Stimulated activated CD8-positive, alpha-beta memory T cell treated with anti-CD3 and anti-CD28 coated beads, Interleukin-12 subunit alpha, Interleukin-12 subunit beta, amount 100 ng/mL, for 24 hours (primary cell): Measurements from ENCODE around the gene EGLN2.
A peak's percentile ranks its signal among the peaks of the same experiment; 100 is the strongest.
"Not testable (repeated sequence)": the region's sequence is repeated elsewhere in the genome, so short reads cannot be mapped to it uniquely, and the experiment has no call there.

Experiments
- DNase-seq: peaks from one replicate; pipeline ENCODE4 v3.0.0-alpha.2; 2020; ENCODE audit errors: extremely low read depth

Gene EGLN2

DNA sequence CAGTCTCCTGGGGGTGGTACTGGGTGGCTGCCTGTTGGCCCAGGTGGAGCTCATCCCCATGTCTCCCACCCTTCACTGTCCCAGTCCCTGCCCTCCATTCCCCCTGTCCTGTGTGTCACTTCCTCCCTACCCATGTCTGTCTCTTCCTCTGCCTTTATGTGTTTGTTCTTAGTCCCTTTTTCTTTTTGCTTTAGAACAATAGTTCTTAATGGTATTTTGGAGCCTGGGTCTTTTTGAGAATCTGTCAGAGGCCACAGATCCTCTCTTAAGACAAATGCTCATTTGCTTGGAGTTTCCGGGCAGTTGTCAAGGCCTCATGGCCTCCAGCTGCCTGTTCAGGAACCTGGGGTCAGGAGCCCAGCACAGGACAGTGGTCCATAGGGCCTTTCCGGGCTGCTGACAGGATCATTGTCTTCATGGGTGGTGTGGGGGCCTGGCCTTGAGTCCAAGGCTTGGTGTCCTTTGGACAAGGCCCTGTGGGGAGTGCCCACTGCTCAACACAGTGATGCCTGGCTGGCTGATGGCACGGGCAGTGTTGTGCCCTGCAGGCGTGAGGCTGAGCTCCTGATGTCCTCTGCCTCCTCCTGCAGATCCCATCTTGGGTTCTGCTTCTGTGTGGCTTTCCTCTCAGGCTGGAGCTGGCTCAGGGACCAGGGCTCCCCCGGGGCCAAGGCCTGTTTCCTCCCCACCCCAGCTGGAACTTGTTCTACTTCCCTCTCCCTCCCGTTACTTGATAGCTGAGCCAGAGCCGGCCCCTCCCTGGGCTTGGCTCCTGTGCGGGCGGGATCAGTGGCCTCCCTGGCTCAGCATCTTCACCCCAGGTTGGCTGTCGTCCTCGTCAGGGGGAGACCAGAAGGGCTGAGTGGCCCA is 3.5 kb downstream of the EGLN2 start:
- DNase-seq = no peak

GRCh38 chr19:40803170-40803856 is 4.3 kb downstream of the EGLN2 start:
- DNase-seq = no peak

GRCh38 chr19:40803857-40804782 is 5.1 kb downstream of the EGLN2 start:
- DNase-seq = no peak

DNA sequence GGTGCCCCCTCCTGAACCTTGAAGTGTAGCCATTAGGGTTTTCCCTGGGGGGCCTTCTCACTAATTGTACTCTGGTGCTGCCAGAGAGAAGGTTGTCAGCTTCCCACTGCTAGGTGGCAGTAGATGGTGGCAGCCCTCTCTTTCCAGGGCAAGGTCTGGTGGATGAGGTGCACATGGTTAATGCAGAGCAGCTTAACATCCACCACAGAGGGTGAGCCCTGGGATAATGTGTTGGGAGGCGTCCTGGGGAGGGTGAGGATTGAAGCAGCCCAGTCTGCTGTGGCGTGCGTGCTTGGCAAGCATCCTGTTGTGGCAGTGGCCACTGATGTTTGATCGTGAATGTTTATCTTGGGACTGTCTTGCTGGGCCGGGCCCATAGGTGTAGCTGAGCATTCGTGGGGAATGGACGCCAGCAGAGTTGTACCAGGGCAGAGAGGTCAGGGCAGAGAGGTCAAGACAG is 5.8 kb downstream of the EGLN2 start:
- DNase-seq = no peak

DNA sequence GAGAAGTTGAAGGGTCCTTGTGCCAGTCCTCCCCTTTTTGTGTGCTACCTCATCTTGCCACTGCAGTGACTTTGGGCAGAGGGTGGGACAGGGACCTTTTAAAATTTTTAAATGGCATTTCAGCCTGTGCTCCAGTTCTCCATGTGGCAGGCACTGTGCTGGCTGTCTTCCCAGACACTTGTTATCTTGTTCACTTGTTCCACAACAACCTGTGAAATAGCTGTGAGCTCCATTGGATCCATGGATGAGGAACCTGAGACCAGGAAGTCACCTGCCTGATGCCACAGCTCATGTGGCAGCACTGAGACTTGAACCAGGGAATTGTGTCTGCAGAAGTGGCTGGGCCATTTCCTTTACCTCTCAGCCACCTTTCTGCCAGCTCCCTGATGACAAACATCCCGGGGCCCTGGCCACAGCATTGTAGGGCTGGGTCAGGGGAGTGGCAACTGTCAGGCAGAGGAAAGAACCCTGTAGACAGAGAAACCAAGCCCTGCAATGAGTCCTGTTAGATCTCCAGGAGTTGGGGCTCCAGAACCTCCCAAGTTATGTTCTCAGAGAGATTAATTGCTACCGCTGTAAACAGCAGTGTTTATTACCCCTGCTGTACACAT is 6.4 kb downstream of the EGLN2 start:
- no peak for DNase-seq

DNA sequence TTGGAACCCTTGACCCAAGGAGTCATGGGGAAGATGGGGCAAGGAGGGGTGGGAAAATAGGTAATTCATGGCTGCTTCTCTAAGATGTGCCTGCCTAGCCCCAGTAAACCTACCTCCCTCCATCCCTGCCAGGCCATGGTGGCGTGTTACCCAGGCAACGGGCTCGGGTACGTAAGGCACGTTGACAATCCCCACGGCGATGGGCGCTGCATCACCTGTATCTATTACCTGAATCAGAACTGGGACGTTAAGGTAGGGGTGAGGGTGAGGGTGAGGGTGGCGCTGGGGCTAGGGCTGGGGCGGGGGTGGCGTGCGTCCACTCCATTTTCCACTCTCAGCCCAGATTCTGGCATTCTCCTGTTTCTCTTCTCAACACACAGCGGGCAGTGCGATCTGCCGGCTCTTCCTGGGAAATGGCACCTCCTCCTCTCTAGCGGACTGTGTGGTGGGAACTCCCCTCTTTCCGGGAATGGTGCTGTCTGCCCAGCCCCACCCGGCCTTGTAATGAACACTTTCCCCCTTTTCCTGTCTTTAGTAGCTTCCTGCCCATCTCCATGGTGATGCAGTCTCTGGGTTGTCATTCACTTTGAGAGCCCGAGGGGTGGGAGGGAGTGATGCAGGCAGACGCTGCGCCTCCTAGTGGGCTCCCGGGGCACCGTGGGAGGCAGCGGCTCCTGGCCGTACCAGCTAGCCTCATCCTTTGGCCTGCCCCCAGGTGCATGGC is 7.6 kb downstream of the EGLN2 start:
- peak; percentile 64 for DNase-seq

DNA sequence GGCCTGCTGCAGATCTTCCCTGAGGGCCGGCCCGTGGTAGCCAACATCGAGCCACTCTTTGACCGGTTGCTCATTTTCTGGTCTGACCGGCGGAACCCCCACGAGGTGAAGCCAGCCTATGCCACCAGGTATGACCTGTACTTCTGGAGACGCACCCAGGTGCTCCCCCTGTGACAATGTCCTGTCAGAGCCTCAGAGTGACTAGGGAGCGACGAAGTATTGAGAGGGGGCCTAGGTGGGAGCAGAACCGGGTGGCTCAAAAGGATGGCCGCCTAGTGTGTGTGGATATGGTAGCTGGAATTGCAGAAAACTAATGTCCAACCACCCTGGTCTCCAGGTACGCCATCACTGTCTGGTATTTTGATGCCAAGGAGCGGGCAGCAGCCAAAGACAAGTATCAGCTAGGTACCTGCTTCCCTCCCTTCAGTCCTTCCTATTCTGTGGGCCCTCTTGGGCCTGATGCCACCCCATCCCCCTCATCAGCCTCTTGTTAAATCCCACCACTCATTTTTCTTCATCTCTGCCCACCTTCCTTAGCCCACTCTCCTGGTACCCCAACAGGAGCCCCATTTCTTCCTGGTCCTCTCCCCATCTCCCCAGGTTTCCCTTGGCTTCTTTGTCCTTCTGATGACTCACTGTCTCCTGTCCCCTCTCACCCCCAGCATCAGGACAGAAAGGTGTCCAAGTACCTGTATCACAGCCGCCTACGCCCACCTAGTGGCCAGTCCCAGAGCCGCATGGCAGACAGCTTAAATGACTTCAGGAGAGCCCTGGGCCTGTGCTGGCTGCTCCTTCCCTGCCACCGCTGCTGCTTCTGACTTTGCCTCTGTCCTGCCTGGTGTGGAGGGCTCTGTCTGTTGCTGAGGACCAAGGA is 8.4 kb downstream of the EGLN2 start:
- DNase-seq = no peak

GRCh38 chr19:40808021-40808325 is 9.0 kb downstream of the EGLN2 start:
- DNase-seq = no peak

GRCh38 chr19:40808497-40808896 is 9.5 kb downstream of the EGLN2 start:
- DNase-seq = no peak

- DNase-seq = no peak
These were observed 10.5 kb downstream of the EGLN2 start for GRCh38 chr19:40809358-40810086.

GRCh38 chr19:40810160-40810559 is 11.2 kb downstream of the EGLN2 start:
- DNase-seq = no peak

DNA sequence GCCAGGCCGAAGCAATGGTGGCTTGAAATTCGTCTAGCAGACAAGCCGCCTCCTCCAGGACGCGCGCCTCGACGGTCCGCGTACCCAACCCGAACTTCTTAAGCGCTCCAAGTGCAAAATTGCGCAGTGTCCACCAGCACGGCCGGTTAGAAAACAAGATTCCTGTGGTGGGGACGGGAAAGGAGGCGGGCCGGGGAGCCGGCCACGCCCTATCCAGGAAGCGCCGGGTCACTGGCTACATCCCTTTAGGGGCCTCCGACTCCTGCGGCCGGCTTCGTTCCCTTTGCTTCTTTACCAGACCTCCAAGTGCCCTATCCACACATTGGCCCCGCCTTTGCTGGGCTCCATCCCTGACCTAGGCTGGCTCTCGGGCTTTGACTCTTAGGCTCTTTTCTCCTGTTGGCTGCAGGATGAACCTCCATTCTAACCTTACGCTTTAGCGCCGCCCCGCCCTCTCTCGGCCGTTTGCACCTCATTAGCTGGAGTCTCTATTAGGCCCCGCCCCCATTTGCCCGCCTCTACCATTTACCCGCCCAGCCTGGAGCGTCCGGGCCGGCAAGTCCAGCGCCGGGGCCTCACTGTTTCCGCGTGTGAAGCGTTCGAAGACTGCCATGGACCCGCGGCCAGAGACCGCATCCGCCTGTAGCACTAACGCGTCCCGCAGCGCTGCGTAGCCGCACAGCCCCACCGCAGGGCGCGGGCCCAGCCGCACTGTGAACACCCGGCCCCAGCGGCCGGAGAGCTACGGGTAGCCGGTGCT is 11.8 kb downstream of the EGLN2 start:
- DNase-seq = not testable (repeated sequence)

DNA sequence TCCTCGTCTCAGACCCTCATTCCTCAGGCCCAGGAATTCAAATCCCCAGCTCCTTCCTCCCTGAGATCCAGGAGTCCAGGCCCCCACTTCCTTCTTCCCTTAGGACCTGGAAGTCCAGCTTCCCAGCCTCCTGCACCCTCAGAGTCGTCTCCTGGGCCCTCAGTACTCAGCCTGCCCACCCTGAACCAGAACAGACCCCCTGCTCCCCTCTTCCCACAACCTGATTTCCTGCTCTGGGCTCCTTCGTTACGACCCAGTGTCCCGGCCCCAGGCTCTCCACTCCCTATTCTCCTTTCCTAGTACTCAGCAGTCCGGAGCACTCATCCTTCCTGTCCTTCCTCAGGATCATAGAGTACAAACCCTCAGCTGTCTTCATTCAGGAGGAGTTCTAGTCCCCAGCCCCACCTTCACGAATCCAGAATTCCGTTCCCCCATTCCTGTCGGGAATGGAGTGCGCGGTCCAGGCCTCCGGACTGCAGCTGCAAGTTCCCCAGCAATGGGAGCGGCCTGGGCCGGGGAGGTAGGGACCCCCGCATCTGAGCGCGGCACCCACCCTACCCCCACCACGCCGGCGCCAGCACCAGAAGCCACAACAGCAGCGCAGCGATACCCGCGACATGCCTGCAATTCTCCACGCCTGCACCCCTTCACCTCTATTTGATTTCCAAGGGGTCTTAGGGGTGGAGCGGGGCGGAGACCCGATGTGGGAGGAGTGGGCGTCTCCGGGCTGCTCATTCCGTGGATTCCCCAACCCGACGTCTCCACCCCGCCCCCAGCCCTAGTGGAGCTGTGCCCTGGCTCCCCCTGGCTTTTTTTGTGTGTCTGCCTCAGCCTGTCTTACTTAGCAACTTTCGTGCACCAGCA is 12.7 kb downstream of the EGLN2 start:
- no peak for DNase-seq

DNA sequence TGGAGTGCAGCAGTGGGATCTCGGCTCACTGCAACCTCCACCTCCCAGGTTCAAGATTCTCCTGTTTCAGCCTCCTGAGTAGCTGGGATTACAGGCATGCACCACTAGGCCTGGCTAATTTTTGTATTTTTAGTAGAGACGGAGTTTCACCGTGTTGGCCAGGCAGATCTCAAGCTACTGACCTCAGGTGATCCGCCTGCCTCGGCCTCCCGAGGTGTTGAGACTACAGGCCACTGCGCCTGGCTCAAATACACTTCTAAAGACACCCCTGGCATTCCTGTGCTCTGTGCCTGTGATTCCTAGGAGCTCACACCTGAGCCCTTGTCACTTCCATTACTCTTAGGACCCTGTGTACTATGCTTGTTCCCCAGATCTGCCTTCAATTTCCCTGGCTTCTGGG is 13.6 kb downstream of the EGLN2 start:
- not testable (repeated sequence) for DNase-seq

GRCh38 chr19:40813182-40813581 is 14.2 kb downstream of the EGLN2 start:
- DNase-seq = no peak

GRCh38 chr19:40815223-40815622 is 16.2 kb downstream of the EGLN2 start:
- DNase-seq = no peak
